Duodenal mucosa (tissue), 2 donors: ENCODE measurements around the gene SP3.

Source experiments
- H3K27ac ChIP-seq: one replicate; pipeline ENCODE4 v1.7.0; 2013; ENCODE audit warnings: low read depth, low read length
- H3K27me3 ChIP-seq, 2 donors: one replicate each; pipeline ENCODE4 v1.7.0; 2013; ENCODE audit warnings: low read length in 2 of 2, control low read depth in 1 of 2; ENCODE audit not compliant: insufficient read depth in 2 of 2, control insufficient read depth in 1 of 2
- H3K36me3 ChIP-seq, 2 donors: one replicate each; pipeline ENCODE4 v1.7.0; 2013; ENCODE audit warnings: low read length in 2 of 2, control low read depth in 1 of 2; ENCODE audit not compliant: insufficient read depth in 2 of 2, control insufficient read depth in 1 of 2
- H3K4me1 ChIP-seq, 2 donors: one replicate each; pipeline ENCODE4 v1.7.0; 2013; ENCODE audit warnings: low read length in 2 of 2, control low read depth in 1 of 2; ENCODE audit not compliant: insufficient read depth in 2 of 2, control insufficient read depth in 1 of 2
- H3K4me3 ChIP-seq, 2 donors: one replicate each; pipeline ENCODE4 v1.7.0; 2013; ENCODE audit warnings: low read length in 2 of 2, low read depth in 1 of 2
- H3K9ac ChIP-seq, 2 donors: one replicate each; pipeline ENCODE4 v1.7.0; 2013; ENCODE audit warnings: low read length in 2 of 2, low read depth in 1 of 2
- H3K9me3 ChIP-seq, 2 donors: one replicate each; pipeline ENCODE4 v1.7.0; 2013; ENCODE audit warnings: low read length in 2 of 2, control low read depth in 1 of 2; ENCODE audit not compliant: control insufficient read depth in 1 of 2

SP3 gene

GRCh38 chr2:173959909-173960308 is 5.3 kb downstream of the SP3 start:
- Histone ChIP-seq H3K4me1 (peaks cover 26 to 47% of the 10 kb centered on the region in 2 donors), H3K9me3 (no peaks in the 10 kb centered on the region), H3K27ac (no peak overlapping the region), H3K27me3 (no peaks in the 10 kb centered on the region), H3K9ac (no peak overlapping the region), H3K4me3 (peak overlapping the region in 1 of 2 donors; percentile 2), H3K36me3 (peaks cover 6 to 14% of the 10 kb centered on the region in 2 donors)

- Histone ChIP-seq H3K27ac (no peak overlapping the region), H3K9me3 (no peaks in the 10 kb centered on the region), H3K27me3 (no peaks in the 10 kb centered on the region), H3K4me1 (peaks cover 26 to 47% of the 10 kb centered on the region in 2 donors), H3K9ac (no peak overlapping the region), H3K4me3 (no peak overlapping the region), H3K36me3 (peaks cover 9 to 19% of the 10 kb centered on the region in 2 donors)
These were observed 5.8 kb downstream of the SP3 start for GRCh38 chr2:173959358-173959884.

DNA sequence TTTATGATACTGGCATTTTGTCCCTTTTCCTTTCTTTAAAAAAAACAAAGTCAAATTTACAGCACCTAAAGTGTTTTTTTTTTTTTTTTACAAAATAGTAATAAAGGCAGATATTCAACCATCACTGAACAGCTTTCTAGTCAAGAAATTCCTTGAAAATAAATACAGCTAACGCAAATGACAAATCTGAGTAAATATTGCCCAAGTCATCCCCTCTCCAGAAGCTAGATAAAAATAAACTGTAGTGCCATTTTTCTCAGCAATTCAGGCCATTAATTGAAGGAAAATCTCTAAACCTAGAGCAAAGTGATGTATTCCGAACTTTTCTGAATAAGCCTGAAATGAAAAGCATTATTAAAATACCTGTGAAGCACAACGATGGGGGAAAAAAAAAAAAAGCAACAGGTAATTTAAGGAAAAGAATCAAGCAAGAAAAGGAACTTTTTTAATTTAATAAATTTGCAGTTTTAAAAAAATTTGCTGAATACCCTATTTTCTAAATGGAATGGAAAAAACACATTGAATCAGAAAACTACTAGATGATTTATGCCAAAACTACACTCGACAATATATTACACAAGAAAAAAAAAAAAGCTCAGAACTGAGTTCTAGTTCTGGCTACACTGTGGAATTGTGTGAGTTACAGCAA is 6.9 kb downstream of the SP3 start:
- peaks cover 26 to 47% of the 10 kb centered on the region in 2 donors for H3K4me1 ChIP-seq
- no peak overlapping the region for H3K27ac ChIP-seq
- no peaks in the 10 kb centered on the region for H3K9me3 ChIP-seq

GRCh38 chr2:173957517-173957916 is 7.7 kb downstream of the SP3 start:
- Histone ChIP-seq H3K27me3 (no peaks in the 10 kb centered on the region), H3K9me3 (no peaks in the 10 kb centered on the region), H3K36me3 (peaks cover 9 to 26% of the 10 kb centered on the region in 2 donors), H3K4me3 (no peak overlapping the region), H3K27ac (no peak overlapping the region), H3K9ac (no peak overlapping the region), H3K4me1 (peaks cover 28 to 51% of the 10 kb centered on the region in 2 donors)

More for the DNA sequence above, 6.9 kb downstream of the SP3 start:
- Histone ChIP-seq H3K36me3 (peaks cover 9 to 22% of the 10 kb centered on the region in 2 donors), H3K4me3 (no peak overlapping the region), H3K9ac (no peak overlapping the region), H3K27me3 (no peaks in the 10 kb centered on the region)

DNA sequence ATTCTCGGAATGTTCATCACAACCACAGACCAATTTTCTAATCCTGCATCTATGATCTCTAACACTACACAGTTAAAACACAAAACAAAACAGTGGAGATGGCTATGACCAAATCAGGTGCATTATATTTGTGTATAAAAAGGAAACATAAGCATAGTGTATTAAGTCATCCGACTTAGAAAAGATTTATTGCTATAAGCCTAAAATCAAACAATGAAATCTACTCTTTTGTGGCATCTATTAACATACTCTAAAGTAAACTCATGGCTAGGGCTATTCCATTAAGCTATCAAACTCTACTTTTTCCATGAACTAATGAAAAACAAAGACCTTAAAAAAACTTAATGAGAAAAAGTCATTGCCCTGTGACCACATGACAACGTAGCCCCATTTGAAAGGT is 8.7 kb downstream of the SP3 start:
- Histone ChIP-seq H3K27me3 (no peaks in the 10 kb centered on the region), H3K4me3 (no peak overlapping the region), H3K27ac (no peak overlapping the region), H3K4me1 (peaks cover 30 to 58% of the 10 kb centered on the region in 2 donors), H3K9me3 (no peaks in the 10 kb centered on the region), H3K9ac (no peak overlapping the region), H3K36me3 (peaks cover 9 to 26% of the 10 kb centered on the region in 2 donors)

GRCh38 chr2:173955867-173956266 is 9.3 kb downstream of the SP3 start:
- Histone ChIP-seq H3K27me3 (no peaks in the 10 kb centered on the region), H3K36me3 (peaks cover 9 to 23% of the 10 kb centered on the region in 2 donors), H3K27ac (no peak overlapping the region), H3K4me1 (peaks cover 26 to 52% of the 10 kb centered on the region in 2 donors), H3K4me3 (no peak overlapping the region), H3K9me3 (no peaks in the 10 kb centered on the region), H3K9ac (no peak overlapping the region)

- peaks cover 26 to 45% of the 10 kb centered on the region in 2 donors for H3K4me1 ChIP-seq
- H3K4me3 ChIP-seq = no peak overlapping the region
These were observed 10.2 kb downstream of the SP3 start for GRCh38 chr2:173955004-173955403.

DNA sequence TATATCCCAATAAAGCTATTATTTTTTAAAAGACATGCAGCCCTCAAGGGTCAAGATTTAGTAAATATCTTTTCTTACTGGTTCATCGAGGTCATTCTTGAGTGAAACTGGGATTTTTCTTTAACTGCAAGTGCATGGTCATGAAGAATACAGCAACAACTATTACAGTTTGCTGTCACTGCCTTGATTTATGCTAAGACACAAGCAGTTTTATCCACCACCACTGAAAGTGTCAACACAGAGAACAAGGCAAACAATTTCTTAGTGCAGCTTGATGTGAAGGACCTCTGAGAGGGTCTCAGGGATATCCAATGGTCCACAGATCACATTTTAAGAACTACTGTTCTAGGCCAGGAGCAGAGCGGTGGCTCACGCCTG is 12.1 kb downstream of the SP3 start:
- Histone ChIP-seq H3K9me3 (no peaks in the 10 kb centered on the region), H3K27ac (no peak overlapping the region), H3K4me1 (peaks cover 24 to 36% of the 10 kb centered on the region in 2 donors), H3K36me3 (peaks cover 9 to 23% of the 10 kb centered on the region in 2 donors), H3K27me3 (no peaks in the 10 kb centered on the region), H3K9ac (no peak overlapping the region), H3K4me3 (no peak overlapping the region)

More at GRCh38 chr2:173955004-173955403, 10.2 kb downstream of the SP3 start:
- no peak overlapping the region for H3K9ac ChIP-seq
- no peaks in the 10 kb centered on the region for H3K27me3 ChIP-seq
- no peaks in the 10 kb centered on the region for H3K9me3 ChIP-seq
- no peak overlapping the region for H3K27ac ChIP-seq
- peaks cover 9 to 23% of the 10 kb centered on the region in 2 donors for H3K36me3 ChIP-seq

DNA sequence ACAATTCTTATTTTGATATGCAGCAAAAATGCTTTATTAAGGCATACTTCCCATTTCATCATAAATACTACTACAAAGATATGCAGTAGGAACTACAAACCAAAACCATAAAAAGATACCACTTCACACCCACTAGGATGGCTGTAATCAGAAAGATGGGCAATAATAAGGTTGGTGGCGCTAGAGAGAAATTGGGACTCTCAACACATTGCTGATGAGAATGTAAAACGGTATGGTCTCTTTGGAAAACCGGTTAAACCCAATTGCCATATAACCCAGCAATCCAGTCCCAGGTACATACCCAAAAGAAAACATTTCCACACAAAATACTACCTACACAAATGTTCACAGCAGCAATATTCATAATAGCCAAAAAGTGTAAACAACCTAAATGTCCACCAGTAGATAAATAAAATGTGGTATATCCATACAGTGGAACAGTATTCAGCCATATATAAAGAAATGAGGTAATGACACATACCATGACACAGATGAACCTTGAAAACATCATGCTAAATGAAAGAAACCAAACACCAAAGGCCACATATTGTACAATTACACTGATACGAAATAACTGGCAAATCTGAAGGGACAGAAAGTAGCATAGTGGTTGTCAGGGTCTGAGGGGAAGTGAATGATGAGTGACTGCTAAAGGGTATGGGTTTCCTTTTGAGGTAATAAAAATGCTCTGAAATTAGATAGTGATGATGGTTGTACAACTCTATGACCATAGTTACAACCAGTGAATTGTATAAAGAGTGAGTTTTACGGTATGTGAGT is 12.7 kb downstream of the SP3 start:
- H3K27ac ChIP-seq = no peak overlapping the region
- H3K36me3 ChIP-seq = peaks cover 9 to 23% of the 10 kb centered on the region in 2 donors
- peaks cover 18 to 31% of the 10 kb centered on the region in 2 donors for H3K4me1 ChIP-seq
- H3K4me3 ChIP-seq = no peak overlapping the region
- no peak overlapping the region for H3K9ac ChIP-seq
- no peaks in the 10 kb centered on the region for H3K9me3 ChIP-seq
- no peaks in the 10 kb centered on the region for H3K27me3 ChIP-seq

DNA sequence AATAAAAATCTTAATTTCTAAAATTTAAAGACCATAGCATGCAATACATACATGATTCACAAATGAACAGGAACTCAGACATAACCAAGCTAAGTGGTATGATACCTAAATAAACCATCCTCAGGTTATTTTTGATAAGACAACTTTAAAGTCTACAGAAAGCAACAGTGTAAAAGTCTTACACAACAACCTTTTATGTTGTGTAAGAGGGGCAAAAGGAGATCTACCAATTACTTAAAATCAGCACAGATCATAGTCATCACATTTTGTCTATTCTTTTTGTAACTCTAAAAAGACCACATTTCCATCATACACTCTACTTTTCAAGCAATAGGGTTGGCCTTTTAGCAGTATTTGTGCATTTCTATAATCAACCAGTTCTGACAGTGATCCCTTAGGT is 16.3 kb downstream of the SP3 start:
- peaks cover 7 to 15% of the 10 kb centered on the region in 2 donors for H3K4me1 ChIP-seq
- no peaks in the 10 kb centered on the region for H3K9me3 ChIP-seq
- no peak overlapping the region for H3K27ac ChIP-seq
- no peak overlapping the region for H3K4me3 ChIP-seq
- peaks cover 0 to 5% of the 10 kb centered on the region in 2 donors for H3K36me3 ChIP-seq
- H3K27me3 ChIP-seq = no peaks in the 10 kb centered on the region
- no peak overlapping the region for H3K9ac ChIP-seq
